Loucy (cell line): ENCODE results near the gene C10orf67.

ENCODE experiments used
- CTCF ChIP-seq: fragments of 200-600 bp; sonication (generic); conservative IDR thresholded peaks from 2 replicates; pipeline ENCODE4 v1.5.1; 2014; ENCODE audit warnings: mild to moderate bottlenecking, antibody characterized with exemption, low read length
- EZH2phosphoT487 ChIP-seq: fragments of 200-600 bp; IDR thresholded peaks from 2 replicates; pipeline ENCODE4 v1.6.1; 2018; ENCODE audit warnings: antibody characterized with exemption, mild to moderate bottlenecking, moderate library complexity, borderline replicate concordance

- TF ChIP-seq CTCF (no peak), EZH2phosphoT487 (no peak)
These were observed 59.8 kb downstream of the C10orf67 start for GRCh38 chr10:23284674-23285335.
